Hair follicular keratinocyte (primary cell): Measurements from ENCODE around the gene TSGA10. TPM values are rescaled to one million over a fixed set of nuclear protein-coding genes. Genes with fewer than 3 reads are reported as not detected.

ENCODE experiments used
- total RNA-seq: library from RNA; depleted of rRNA; stranded (reverse); fragments of >200 nt; gene quantifications from 2 replicates; pipeline ENCODE4 v1.2.3, GENCODE V29; 2015

Gene TSGA10
- total RNA-seq = 1.3 and 1.5 TPM in 2 replicates

GRCh38 chr2:99154643-99155536 is at the start of gene TSGA10, which contains the start of gene LIPT1:
TSGA10 (minus strand) TSS chr2:99154942; CDS start chr2:99109439, 45,503 bp downstream.
LIPT1 (plus strand) TSS chr2:99154967; CDS start chr2:99161958, 6,991 bp downstream.

GRCh38 chr2:99180755-99181623 is 26.2 kb upstream of the TSGA10 start, which contains the start of the genes MITD1 and MRPL30:
MITD1 (minus strand) TSS chr2:99181058; CDS start chr2:99180981, 77 bp downstream.
MRPL30 (plus strand) TSS chr2:99181184; CDS start chr2:99186204, 5,020 bp downstream.

GRCh38 chr2:99141110-99142108 is 13.3 kb downstream of the TSGA10 start, which contains the start of gene C2orf15:
C2orf15 (plus strand) TSS chr2:99141707; CDS start chr2:99150559, 8,852 bp downstream.

Other genes with a start within 250 kb of the TSGA10 start
- gene CRACDL, start 218.7 kb downstream of the TSGA10 start, total RNA-seq = 0.23 and 0.80 TPM in 2 replicates
- gene C2orf15, start 13.2 kb downstream of the TSGA10 start, total RNA-seq = 0.16 and 2.3 TPM in 2 replicates
- gene LIPT1, start within 50 bp of the TSGA10 start, total RNA-seq = 3.1 and 3.4 TPM in 2 replicates
- 31.3 and 42.6 TPM in 2 replicates for gene MITD1, start 26.1 kb upstream of the TSGA10 start, total RNA-seq
- gene MRPL30, start 26.2 kb upstream of the TSGA10 start, total RNA-seq = 42.2 and 44.1 TPM in 2 replicates
- gene LYG2, start 100.7 kb upstream of the TSGA10 start, total RNA-seq = not detected in 2 replicates
- gene LYG1, start 146.3 kb upstream of the TSGA10 start, total RNA-seq = 0.23 TPM in 1 of 2 replicates, not detected in the other
- 63.2 and 66.8 TPM in 2 replicates for gene TXNDC9, start 181.4 kb upstream of the TSGA10 start, total RNA-seq
- 20.7 and 21.0 TPM in 2 replicates for gene EIF5B, start 182.4 kb upstream of the TSGA10 start, total RNA-seq